NOMO-1 treated with dmso at 0.1 percent for 144 hours (cell line): ENCODE data around the gene ZWILCH.
"Not testable (repeated sequence)": the region's sequence is repeated elsewhere in the genome, so short reads cannot be mapped to it uniquely, and the experiment has no call there.

Source experiments
- DNase-seq: peaks from one replicate; lab custom pipeline; 2025; ENCODE audit not compliant: unreplicated experiment; lab: John Stamatoyannopoulos, UW

Gene ZWILCH

DNA sequence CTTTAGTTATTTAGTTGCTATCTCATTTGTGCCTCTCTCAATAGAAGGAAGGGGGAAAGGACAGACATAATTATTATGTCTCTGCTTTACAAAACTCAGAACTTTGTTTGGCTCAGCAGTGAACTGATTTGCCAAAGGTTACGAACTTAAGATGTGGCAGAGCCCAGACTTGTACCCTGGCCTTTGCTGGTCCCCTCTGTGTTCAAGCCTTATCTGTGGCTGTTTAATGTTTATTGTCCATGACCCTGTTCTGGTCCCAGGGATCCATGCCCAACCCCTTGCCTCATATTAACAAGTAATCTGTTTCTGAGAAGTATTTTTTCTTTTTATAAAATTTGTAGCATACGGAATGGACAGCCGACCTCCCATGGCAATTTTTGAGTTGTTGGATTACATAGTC is 18.2 kb upstream of the ZWILCH start:
- no peak for DNase-seq

DNA sequence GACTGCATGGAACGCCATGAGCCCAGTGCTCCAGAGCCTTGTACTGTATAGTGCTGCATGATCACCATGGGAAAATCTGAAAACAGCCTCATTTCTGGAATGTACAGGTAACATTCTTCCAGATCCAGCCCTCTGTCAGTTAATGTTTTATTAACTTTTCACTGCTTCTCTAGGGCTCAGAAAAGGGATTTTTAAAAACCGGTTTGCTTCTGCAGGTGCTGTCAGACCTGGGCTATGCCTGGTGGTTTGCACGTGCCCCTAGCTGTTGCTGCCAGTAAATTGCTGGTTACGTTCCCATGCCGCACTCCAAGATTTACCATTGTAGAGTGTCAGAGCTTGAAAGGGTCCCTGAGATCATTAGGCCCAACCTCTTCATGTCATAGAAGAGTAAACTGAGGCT is 16.6 kb upstream of the ZWILCH start:
- DNase-seq: no peak

DNA sequence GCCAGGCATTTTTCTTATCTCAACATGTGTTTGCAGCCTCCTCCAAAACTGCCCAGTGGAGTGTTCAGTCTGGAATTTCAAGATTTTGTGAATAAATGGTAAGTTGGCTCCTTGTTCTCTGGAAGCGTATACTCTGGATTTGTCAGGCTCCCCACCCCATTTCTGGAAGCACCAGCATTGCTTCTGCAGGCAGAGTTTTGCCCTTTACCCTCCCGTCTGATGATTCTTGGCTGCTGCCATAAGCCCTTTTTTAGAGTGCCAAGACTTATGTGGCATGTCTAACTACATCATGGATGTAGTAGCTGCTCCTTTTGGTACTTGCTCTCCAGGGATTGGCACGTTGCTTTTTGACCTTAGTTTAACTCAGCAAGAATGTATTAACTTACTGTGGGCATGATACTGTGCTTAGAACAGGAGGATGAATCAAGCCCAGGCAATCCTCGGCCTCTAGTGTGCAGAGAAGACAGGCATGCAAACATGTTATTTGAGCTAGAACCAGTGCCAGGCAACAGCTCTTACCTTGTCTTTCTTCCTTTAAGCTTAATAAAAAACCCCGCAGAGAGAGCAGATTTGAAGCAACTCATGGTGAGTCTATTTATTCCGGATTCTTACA is 15.8 kb upstream of the ZWILCH start:
- DNase-seq: no peak

DNA sequence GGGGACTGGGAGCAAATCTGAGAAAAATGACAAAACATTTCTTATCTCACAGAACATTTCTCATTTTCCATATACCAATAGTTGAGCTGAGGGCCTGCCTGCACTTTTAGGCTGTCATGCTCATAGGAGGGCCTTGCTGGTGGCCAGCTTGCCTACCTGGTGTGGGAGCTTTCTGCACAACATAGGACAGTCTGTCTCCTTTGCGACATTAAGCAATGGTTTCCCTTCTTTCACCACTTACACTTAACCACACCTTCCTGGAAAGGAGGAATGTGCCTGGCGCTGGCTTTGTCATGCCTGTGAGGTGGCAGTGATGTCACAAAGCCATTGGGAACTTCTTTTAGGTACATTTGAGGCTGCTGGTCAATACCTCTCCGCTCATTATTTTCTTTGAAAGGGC is 13.3 kb upstream of the ZWILCH start:
- DNase-seq: no peak

DNA sequence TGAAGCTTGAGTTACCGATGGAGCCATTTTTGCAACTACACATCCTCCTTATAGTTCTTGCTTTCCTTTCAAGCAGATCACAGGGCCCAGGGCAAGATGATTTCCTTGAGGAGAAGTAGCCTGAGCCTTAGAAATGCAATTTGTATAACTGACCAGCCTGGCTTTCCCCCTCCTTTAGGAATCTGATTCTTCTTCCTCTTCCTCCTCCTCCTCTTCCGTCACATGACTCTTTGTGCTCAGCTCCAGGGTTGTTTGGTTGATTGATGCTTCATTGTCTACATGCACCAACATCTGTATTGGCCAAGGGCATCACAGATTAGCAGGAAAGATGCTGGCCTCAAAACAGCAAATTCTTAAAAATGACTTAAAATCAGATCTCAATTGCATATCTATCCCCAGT is 10.9 kb upstream of the ZWILCH start:
- DNase-seq: no peak

DNA sequence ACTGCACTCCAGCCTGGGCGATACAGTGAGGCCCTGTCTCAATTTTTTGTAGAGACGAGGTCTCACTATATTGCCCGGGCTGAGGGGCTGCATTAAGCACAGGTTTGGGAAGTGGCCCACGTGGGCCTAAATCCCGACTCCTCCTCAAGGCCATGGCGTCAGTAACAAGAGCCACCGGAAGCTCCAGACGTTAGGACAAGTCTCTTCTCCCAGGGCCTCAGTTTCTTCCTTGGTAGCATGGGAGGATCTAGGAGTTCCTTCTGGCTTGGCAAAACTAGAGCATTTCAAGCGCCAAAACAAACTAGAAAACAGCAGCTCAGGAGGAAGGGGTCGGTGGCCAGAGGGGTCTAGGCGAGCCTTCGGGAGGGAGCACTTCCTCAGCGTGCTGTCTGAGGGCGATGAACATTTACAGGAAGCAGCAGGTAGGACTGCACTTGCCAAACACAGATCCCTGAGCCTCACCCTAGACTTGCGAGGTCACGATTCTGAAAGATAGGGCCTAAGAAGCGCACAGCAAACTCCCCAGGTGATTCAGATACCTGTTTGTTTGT is 8.1 kb upstream of the ZWILCH start:
- peak; percentile 39 for DNase-seq

DNA sequence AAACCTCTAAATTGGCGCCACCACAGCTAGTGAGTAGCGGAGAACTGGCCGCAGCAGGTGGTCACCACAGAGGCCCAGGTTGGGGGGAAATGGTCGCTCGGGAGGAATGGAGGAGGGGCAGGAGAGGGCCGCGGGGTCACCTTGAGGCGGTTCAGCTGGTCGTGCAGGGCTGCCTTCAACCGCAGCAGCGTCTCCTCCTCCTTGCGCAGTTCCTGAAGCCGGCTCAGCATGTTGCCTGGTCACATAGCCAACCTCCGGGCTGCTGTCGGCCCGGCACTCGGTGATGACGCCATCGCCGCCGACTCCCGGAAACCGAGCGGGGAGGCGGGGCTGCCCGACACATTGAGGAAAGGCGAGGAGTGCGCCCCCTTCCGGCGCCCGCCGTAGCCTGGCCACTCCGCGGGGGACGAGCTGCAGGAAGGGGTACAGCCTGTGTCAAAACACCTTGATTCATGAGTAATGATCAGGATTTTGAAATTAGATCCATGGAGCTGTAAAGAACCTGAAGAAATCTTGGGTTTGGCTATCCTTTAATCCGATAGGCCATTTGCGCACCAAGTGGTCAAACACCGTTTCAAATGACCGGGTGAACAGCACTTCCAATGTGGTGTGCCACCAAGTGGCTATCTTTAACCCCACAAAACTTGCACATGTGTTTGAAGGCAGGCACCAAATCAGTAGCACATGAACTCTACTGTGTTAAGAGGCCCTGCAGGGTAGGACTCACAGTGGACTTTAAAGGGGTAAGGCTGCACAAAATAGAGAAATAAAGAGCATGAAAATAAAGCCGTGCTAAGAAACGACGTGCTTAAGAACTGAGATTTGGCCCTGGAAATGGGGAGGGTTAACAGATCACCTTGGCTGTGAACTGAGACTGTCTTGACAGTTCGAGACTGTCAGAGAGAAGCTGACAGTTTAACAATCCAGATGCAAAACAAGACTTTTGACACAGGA is 7.3 kb upstream of the ZWILCH start, which contains the start of gene SNAPC5:
Gene SNAPC5 (minus strand): TSS at position 261 of the 954 bp plus-strand sequence. CDS start 31 bp downstream, at position 230.
- peak; percentile 85 for DNase-seq

DNA sequence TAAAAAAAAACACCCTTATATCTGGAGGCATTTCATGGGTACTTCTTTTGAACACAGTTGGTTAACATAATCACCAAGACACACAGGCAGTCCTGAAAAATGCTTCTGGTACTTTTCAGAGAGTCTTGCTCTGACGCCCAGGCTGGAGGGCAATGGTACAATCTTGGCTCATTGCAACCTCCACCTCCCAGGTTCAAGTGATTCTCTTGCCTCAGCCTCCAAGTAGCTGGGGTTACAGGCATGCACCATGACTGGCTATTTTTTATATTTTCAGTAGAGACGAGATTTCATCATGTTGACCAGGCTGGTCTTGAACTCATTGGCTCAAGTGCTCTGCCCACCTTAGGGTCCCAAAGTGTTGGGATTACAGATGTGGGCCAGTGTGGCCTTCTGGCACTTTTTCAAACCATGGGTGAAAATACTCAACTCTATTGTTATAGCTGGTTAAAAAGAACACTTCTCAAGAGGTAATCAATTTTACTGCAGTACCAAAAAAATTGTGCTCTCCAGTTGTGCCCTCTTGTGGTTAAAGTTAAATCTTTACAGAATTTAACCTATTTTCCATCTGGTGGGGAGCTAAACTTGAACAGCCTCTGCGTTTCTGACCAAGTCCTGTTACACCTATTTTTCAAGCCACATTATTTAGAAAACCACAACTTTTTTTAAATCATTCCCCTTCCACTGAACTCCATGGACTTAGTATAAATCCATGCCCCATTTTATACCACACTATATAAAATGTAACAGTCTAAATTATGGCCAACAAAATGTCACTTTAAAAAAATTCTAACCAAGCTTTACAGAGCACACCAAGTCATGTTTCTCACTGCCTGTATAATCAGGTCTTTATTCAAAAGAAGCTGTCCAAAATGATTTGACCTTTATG is 6.4 kb upstream of the ZWILCH start:
- DNase-seq: no peak

DNA sequence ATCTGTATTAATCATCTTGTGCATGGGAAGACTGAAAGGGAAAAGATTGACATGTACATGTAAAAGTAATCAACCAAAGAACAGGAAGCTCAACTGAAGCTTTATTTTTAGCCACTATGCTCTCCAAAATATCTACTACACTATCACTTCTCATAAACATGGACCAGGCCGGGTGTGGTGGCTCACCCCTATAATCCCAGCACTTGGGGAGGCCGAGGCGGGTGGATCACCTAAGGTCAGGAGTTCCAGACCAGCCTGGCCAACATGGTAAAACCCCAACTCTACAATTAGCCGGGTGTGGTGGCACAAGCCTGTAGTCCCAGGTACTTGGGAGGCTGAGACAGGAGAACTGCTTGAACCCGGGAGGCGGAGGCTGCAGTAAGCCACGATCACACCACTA is 4.8 kb upstream of the ZWILCH start:
- DNase-seq: not testable (repeated sequence)

DNA sequence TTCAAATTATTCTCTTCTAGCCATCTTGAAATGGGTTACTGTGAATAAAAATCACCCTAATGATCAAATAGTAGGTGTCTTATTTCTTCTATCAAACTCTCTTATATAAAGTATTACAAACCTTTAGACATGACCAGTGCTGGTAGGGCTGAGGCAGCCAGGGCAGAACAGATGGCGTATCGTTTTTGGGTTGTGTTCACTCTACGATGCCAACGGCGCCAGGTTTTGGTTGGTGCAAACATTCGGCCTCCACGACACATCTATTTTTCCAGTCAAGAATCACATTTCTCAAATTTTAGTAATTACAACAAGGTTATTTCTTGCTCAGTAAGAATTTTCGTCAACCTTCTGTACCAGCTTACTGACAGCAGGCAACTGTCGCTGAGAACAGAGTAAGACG is 2.6 kb upstream of the ZWILCH start:
- DNase-seq: no peak

DNA sequence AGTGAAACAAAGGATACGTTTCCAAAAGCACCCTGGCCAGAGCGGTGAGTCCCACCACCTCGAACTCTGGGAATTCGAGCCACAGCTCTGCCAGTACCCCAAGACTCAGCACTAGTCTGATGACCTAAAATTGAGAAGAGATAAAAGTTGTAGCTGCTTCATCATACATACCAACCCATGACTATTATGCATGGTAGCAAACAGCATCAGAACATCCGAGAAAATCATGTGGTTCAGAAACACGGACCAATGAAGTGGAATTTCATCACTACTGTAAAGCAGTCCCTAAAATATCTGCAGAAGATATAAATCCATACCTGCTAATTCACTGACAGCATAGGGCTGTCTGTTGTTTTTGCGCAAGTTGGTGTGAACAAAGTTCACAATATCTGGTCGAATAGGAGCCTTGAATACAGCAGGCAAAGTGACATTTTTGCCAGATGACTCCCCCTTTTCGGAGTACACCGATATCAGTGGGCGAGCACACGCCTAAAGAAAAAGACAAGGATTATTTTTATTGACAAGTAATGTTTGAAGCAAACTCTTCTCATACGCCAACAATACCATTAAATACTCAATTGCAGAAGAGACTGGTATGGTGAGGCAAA is 2.0 kb upstream of the ZWILCH start:
- DNase-seq: not testable (repeated sequence)

DNA sequence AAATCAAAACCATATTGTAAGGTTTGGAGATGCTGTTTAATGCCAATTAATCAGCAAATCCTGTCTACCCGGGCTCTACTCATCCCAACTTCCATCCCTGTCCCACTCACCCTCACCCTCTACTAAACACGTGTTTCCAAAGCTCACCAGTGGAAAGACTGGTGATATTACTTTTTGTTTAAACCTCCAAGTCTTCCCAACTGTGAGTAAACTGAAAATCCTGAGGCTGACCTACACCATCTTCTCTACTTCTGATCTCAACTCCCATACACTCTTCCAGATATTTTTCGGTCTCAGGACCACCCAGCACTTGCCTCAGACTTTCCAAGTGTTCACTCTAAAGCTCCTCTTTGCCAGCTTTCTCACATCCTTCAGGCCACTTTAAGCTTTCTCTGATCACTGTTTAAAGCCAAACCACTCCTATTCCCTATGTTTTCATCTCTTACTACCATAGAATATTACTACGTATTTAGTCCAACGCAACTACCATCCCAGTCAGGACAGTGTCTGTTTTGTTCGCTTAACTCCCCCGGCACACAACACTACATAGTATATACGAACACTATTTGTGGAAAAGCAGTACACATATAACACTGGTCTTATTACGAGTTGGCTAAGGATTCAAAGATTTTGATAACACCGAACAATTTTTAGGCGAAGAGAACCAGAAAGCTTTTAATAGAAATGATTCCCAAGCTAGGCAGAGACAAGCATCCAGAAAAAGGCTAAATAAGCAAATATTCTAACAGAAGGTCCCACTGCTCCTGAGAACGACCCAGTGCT is 1.2 kb upstream of the ZWILCH start:
- no peak for DNase-seq

DNA sequence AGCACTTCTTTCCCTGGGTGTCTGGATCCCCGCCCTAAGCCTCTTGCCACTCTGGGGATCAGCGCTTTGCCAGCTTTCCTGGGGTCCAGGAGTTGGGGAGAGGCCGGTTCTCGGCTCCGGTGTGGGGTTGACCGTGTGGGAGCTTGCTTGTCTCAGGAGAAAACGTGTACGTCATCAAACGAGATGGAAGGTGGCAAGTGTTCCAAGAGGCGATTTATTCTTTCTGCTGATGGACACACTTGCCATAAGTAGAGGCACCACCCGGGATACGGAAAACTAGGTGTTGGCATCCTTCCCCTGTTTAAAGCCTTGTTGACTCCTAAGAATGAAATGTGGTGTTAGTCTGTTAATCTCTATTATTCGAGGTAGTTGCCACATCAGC is 295 bp downstream of the ZWILCH start:
- no peak for DNase-seq

DNA sequence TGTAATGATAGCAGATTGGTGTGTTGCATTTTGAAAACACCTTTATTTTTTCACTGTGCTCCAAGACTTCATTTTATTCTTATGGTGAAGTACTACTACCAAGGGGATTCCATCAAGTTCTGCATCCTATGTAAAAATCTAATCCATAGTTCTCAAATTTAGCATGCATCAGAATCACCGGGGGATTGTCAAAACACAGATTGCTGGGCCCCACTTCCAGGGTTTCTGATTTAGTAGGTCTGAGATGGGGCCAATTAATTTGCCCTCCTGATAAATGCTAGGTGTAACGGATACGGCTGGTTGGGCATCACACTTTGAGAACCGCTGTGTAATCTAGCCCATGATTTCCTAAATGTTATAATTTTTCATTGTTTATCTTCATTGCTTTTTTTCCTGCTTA is 692 bp downstream of the ZWILCH start:
- DNase-seq: no peak

DNA sequence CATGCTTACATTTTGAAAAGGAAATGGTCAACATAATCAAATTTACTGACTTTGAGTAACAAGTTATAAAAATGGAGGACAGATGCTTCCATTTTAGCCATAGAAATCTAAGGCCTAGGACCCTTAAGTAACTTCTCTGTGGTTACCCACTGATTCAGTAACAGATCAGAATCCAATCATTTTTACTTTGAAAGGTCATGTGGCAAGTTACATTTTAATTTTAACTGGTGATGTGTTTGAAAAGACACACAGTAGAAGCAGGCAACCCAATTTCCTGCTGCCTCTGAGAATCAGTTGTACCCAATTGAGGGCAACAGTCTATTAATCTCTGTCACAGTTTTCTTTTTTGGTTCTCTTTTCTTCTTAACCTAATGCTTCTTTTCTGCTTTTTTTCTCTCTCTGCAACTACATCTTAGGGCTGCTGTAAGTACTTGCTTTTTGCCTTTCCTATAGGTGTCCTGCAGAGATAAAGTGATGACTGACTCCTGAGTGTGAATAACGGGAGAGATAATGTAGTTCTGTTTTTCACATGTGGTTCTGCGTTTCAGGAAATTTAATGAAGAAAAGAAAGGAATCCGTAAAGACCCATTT is 3.3 kb downstream of the ZWILCH start:
- DNase-seq: no peak

DNA sequence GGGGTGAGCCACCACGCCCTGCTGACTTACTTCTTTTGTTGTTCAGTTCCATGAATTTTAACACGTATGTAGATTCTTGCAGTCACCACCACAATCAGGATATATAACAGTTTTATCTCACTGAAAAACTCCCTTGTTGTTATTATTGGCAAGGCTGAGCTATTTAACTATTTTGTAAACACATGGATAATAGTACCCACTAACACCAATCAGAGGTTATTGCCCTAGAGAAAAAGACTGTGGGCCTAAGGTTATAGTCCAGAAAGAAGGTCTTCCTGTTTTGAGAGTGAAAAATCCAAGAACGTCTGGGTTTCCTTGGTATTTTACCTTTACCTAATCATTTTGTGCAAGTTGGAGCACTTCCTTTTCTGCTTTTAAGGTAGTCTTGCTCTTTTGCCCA is 9.5 kb downstream of the ZWILCH start:
- DNase-seq: no peak

DNA sequence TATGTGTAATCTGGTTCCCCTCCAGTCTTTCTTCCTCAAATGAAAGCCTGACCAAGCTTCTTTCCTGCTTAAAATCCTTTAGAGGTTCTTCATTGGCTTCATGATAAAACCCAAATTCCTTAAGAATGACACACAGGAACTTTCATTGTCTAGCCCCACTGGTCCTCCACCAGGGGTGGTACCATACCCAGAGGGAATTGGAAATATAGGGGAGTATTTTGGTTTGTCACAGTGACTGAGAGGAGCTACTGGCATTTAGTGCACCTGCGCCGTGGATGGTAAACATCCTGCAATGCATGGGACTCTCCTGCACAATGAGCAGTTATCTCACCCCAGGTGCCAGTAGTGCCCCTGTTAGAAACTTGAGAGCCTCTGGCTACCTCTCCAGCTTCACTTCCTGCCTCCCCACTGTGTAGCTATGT is 10.8 kb downstream of the ZWILCH start:
- DNase-seq: no peak

DNA sequence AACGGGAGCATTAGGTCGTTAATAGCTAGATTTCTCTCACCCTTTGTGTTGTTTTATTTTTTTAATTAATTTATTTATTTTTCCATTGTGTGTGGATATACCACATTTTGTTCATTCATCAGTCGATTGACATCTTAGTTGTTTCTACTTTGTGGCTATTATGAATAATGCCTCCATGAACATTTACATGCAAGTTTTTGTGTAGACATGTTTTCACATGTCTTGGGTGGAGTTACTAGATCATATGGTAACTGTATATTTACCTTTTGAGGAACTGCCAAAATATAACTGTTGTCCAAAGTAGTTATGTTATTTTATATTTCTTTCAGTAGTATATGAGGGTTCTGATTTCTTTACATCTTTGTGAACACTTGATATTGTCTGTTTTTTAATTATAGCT is 18.8 kb downstream of the ZWILCH start:
- DNase-seq: no peak

DNA sequence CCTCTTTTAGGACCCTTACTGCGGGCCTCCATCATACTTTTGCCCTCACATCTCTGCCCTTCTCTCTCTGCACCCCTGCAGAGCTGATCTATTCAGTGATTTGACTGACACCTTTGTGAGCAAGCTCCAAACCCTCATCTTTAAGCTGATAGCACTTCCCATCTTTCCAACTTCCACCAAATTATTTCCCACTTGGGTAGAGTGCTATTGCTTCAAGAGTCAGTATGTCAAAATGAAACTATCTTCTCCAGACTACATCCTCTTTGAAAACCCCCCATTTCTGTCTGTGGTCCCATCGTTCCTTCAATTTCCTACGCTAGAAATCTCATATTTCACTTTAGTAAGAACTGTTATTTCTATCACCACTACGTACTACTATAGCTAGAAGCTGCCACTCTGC is 19.7 kb downstream of the ZWILCH start:
- DNase-seq: no peak

DNA sequence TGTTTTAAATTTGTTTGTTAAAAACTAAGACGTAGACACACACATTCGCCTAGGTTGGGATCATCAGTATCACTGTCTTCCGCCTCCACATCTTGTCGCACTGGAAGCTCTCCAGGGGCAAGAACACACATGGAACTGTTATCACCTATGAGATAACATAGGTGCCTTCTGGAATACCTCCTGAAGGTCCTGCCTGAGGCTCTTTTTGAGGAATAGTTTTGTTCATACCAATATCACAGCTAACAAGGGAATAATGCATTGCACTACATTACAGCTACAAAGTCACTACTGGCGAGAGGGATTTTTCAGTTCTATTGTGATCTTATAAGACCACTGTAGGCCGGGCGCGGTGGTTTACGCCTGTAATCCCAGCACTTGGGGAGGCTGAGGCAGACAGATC is 29.9 kb downstream of the ZWILCH start:
- no peak for DNase-seq
